Central memory CD8-positive, alpha-beta T cell (primary cell): Measurements from ENCODE around the gene AXL.

Experiments
- ATAC-seq: fragments of 150-1000 bp; cut with Tn5 transposase; replicated peaks from 2 replicates; pipeline ENCODE4 v1.10.0; 2022; ENCODE audit warnings: mild to moderate bottlenecking, moderate FRiP score, moderate number of reproducible peaks; ENCODE audit not compliant: poor library complexity, severe bottlenecking; ENCODE audit errors: extremely low read depth
- DNase-seq, 2 donors: peaks; one replicate each; pipeline ENCODE4 v3.0.0; 2021; ENCODE audit warnings: low spot score in 2 of 2
- H3K27ac Mint-ChIP-seq: one replicate; pipeline ENCODE4 v1.8.0; 2022; ENCODE audit warnings: low read depth, mild to moderate bottlenecking, moderate library complexity, mixed read lengths
- H3K27me3 Mint-ChIP-seq: one replicate; pipeline ENCODE4 v1.8.0; 2022; ENCODE audit warnings: mixed read lengths
- H3K36me3 Mint-ChIP-seq: one replicate; pipeline ENCODE4 v1.8.0; 2022; ENCODE audit warnings: mild to moderate bottlenecking, moderate library complexity, mixed read lengths; ENCODE audit not compliant: insufficient read depth
- H3K4me1 Mint-ChIP-seq: one replicate; pipeline ENCODE4 v1.8.0; 2022; ENCODE audit warnings: mixed read lengths
- H3K4me3 Mint-ChIP-seq: one replicate; pipeline ENCODE4 v1.8.0; 2022; ENCODE audit warnings: mild to moderate bottlenecking, moderate library complexity, mixed read lengths
- H3K9me3 Mint-ChIP-seq: one replicate; pipeline ENCODE4 v1.8.0; 2022; ENCODE audit warnings: mixed read lengths

AXL gene

GRCh38 chr19:41300555-41300954 lies 81.5 kb downstream of the AXL start:
- peak overlapping the region; percentile 94 for H3K27ac Mint-ChIP-seq
- peaks cover 93% of the 10 kb centered on the region for H3K4me1 Mint-ChIP-seq
- DNase-seq (no peak), ATAC-seq (no peak)
- no peaks in the 10 kb centered on the region for H3K9me3 Mint-ChIP-seq
- H3K4me3 Mint-ChIP-seq, result peak overlapping the region; percentile 26
- H3K36me3 Mint-ChIP-seq, result peaks cover 74% of the 10 kb centered on the region
- H3K27me3 Mint-ChIP-seq, result no peaks in the 10 kb centered on the region

- DNase-seq (peak; percentile 65 to 84), ATAC-seq (peak; percentile 73)
- Mint-ChIP-seq H3K27me3 (no peaks in the 10 kb centered on the region), H3K4me1 (peaks cover 92% of the 10 kb centered on the region), H3K9me3 (no peaks in the 10 kb centered on the region), H3K36me3 (peaks cover 76% of the 10 kb centered on the region), H3K4me3 (peak overlapping the region; percentile 59), H3K27ac (peak overlapping the region; percentile 87)
Measured at GRCh38 chr19:41302624-41303351, 83.8 kb downstream of the AXL start.

GRCh38 chr19:41303954-41304353 lies 84.9 kb downstream of the AXL start:
- peak overlapping the region; percentile 87 for H3K27ac Mint-ChIP-seq
- ATAC-seq (no peak), DNase-seq (no peak)
- peaks cover 92% of the 10 kb centered on the region for H3K4me1 Mint-ChIP-seq
- peaks cover 72% of the 10 kb centered on the region for H3K36me3 Mint-ChIP-seq
- H3K4me3 Mint-ChIP-seq, result peak overlapping the region; percentile 59
- H3K9me3 Mint-ChIP-seq, result no peaks in the 10 kb centered on the region
- H3K27me3 Mint-ChIP-seq, result no peaks in the 10 kb centered on the region

DNA sequence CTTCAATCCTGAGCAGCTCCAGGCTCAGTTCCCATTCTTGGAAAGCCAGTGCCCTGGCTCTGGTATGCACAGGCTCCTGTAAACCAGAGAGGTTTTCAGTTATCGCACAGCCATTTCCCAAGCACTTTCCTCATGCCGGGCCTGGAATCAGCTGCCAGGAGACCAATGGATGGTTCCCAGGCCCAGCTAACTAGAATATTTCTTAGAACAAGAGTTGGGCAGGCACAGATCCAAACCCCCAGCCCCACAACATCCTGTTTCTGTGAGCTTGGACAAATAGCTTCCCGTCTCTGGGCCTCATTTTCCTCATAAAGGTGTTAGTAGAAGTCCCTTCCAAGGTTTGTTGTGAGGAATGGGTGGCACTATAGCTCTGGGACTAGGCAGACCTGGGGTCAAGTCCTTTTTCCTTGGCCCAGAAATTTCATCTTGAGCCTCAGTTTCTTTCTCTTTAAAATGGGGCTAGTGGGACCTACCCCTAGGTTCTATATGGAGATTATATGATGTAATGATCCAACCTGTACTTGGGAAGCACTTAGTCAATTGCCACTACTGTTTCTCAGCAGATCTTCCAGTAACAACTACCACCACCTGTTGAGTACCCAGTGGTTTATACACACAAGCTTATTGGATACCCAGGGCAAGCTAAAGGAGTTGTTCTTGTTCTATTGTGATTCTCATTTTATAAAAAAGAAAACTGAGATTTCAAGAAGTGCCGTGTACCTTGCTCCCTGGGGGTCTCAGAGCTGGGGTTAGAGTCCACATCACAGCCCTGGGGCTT lies 85.9 kb downstream of the AXL start:
- Mint-ChIP-seq H3K36me3 (peaks cover 73% of the 10 kb centered on the region), H3K4me1 (peaks cover 92% of the 10 kb centered on the region), H3K9me3 (no peaks in the 10 kb centered on the region), H3K27me3 (no peaks in the 10 kb centered on the region), H3K27ac (peak overlapping the region; percentile 87), H3K4me3 (peak overlapping the region; percentile 59)
- no peak for DNase-seq
- no peak for ATAC-seq

GRCh38 chr19:41305927-41306793 lies 87.1 kb downstream of the AXL start:
- H3K4me3 Mint-ChIP-seq, result peak overlapping the region; percentile 94
- H3K27ac Mint-ChIP-seq, result peak overlapping the region; percentile 98
- peaks cover 79% of the 10 kb centered on the region for H3K36me3 Mint-ChIP-seq
- ATAC-seq (no peak), DNase-seq (no peak)
- no peaks in the 10 kb centered on the region for H3K27me3 Mint-ChIP-seq
- no peaks in the 10 kb centered on the region for H3K9me3 Mint-ChIP-seq
- H3K4me1 Mint-ChIP-seq, result peaks cover 93% of the 10 kb centered on the region

GRCh38 chr19:41307090-41307875 lies 88.3 kb downstream of the AXL start:
- peaks cover 80% of the 10 kb centered on the region for H3K36me3 Mint-ChIP-seq
- peaks cover 90% of the 10 kb centered on the region for H3K4me1 Mint-ChIP-seq
- peak overlapping the region; percentile 94 for H3K4me3 Mint-ChIP-seq
- H3K27ac Mint-ChIP-seq, result peak overlapping the region; percentile 98
- ATAC-seq, result no peak
- H3K9me3 Mint-ChIP-seq, result no peaks in the 10 kb centered on the region
- H3K27me3 Mint-ChIP-seq, result no peaks in the 10 kb centered on the region
- DNase-seq, result no peak

GRCh38 chr19:41307954-41308449 lies 89.0 kb downstream of the AXL start:
- Mint-ChIP-seq H3K4me3 (peak overlapping the region; percentile 94), H3K27ac (peak overlapping the region; percentile 98), H3K36me3 (peaks cover 81% of the 10 kb centered on the region), H3K27me3 (no peaks in the 10 kb centered on the region), H3K9me3 (no peaks in the 10 kb centered on the region), H3K4me1 (peaks cover 87% of the 10 kb centered on the region)
- DNase-seq (no peak), ATAC-seq (peak; percentile 3)

- peak; percentile 65 for ATAC-seq
- Mint-ChIP-seq H3K36me3 (peaks cover 82% of the 10 kb centered on the region), H3K4me1 (peaks cover 87% of the 10 kb centered on the region), H3K4me3 (peak overlapping the region; percentile 94), H3K27me3 (no peaks in the 10 kb centered on the region), H3K9me3 (no peaks in the 10 kb centered on the region), H3K27ac (peak overlapping the region; percentile 98)
- peak; percentile 92 to 99 for DNase-seq
Measured at GRCh38 chr19:41308450-41309179, 89.6 kb downstream of the AXL start.

- Mint-ChIP-seq H3K27ac (peak overlapping the region; percentile 98), H3K36me3 (peaks cover 82% of the 10 kb centered on the region), H3K27me3 (no peaks in the 10 kb centered on the region), H3K4me1 (peaks cover 81% of the 10 kb centered on the region), H3K9me3 (no peaks in the 10 kb centered on the region), H3K4me3 (peak overlapping the region; percentile 94)
- ATAC-seq (no peak), DNase-seq (no peak)
Measured at GRCh38 chr19:41309180-41310032, 90.4 kb downstream of the AXL start.

GRCh38 chr19:41310033-41310831 lies 91.2 kb downstream of the AXL start, which contains the start of gene CCDC97:
CCDC97 (plus strand) TSS chr19:41310172; CDS start chr19:41310311, 139 bp downstream.
- H3K4me1 Mint-ChIP-seq, result peaks cover 73% of the 10 kb centered on the region
- peak; percentile 86 to 88 for DNase-seq
- H3K36me3 Mint-ChIP-seq, result peaks cover 78% of the 10 kb centered on the region
- H3K9me3 Mint-ChIP-seq, result no peaks in the 10 kb centered on the region
- peak within 1 kb of the TSS; percentile 94 for H3K4me3 Mint-ChIP-seq
- no peaks in the 10 kb centered on the region for H3K27me3 Mint-ChIP-seq
- peak; percentile 45 for ATAC-seq
- peak within 1 kb of the TSS; percentile 98 for H3K27ac Mint-ChIP-seq
